ENCODE data around the gene GYPC.

- TF ChIP-seq CTCF (IDR thresholded peaks at IDR 0.05) (no peak), POLR2A (IDR thresholded peaks at IDR 0.05) (no peak)
Observed at GRCh38 chr2:126686286-126686685, 30.3 kb downstream of the GYPC start.
